ENCODE results near the gene KRTAP10-7. TPM values are rescaled to one million over a fixed set of nuclear protein-coding genes. Genes with fewer than 3 reads are reported as not detected.
"Not testable (repeated sequence)": the region's sequence is repeated elsewhere in the genome, so short reads cannot be mapped to it uniquely, and the experiment has no call there.

The KRTAP10-7 gene
- total RNA-seq, 3 donors from 2014 or later (not counting 1 experiment from before 2014, with no cell fraction given), result not detected

GRCh38 chr21:44590311-44590721, 10.1 kb upstream of the KRTAP10-7 start:
- no peak for TF ChIP-seq CTCF (IDR thresholded peaks at IDR 0.05)
- Mint-ChIP-seq H3K4me3 (no peak overlapping the region), H3K27ac (no peak overlapping the region), H3K4me1 (peaks cover 0 to 5% of the 10 kb centered on the region in 2 donors), H3K27me3 (ENCODE audit: low read depth in 2 of 2) (peaks cover 33 to 50% of the 10 kb centered on the region in 2 donors), H3K36me3 (no peaks in the 10 kb centered on the region), H3K9me3 (no peaks in the 10 kb centered on the region)
- Histone ChIP-seq H3K36me3 (ENCODE audit: control insufficient read depth, insufficient read depth, low read length) (no peaks in the 10 kb centered on the region), H3K4me3 (ENCODE audit: low read length) (no peak overlapping the region), H3K27me3 (ENCODE audit: control insufficient read depth, insufficient read depth, low read length) (no peaks in the 10 kb centered on the region), H3K4me1 (ENCODE audit: control insufficient read depth, insufficient read depth, low read length) (no peaks in the 10 kb centered on the region), H3K27ac (ENCODE audit: low read length) (no peak overlapping the region), H3K9me3 (ENCODE audit: control insufficient read depth, insufficient read depth, low read length) (no peaks in the 10 kb centered on the region)
- intact Hi-C loops (cut with micrococcal nuclease), result no loop called here
- ATAC-seq (peak in 1 of 3 donors; percentile 18), DNase-seq (no peak)
- WGBS (ENCODE audit: insufficient coverage), result 79% methylated on average over 10 of the region's 10 CpGs

- H3K9me3 Mint-ChIP-seq; H3K27me3 ChIP-seq (ENCODE audit: control insufficient read depth, insufficient read depth, low read length); H3K36me3 Mint-ChIP-seq; H3K9me3 ChIP-seq (ENCODE audit: control insufficient read depth, insufficient read depth, low read length); intact Hi-C loops (cut with micrococcal nuclease); DNase-seq; H3K27ac ChIP-seq (ENCODE audit: low read length); H3K4me3 Mint-ChIP-seq; H3K36me3 ChIP-seq (ENCODE audit: control insufficient read depth, insufficient read depth, low read length); H3K4me3 ChIP-seq (ENCODE audit: low read length); H3K4me1 Mint-ChIP-seq; H3K27ac Mint-ChIP-seq; H3K4me1 ChIP-seq (ENCODE audit: control insufficient read depth, insufficient read depth, low read length): not testable (repeated sequence)
- 82% methylated on average over 18 of the region's 19 CpGs for WGBS (ENCODE audit: insufficient coverage)
- H3K27me3 Mint-ChIP-seq (ENCODE audit: low read depth in 2 of 2), result peaks cover 26 to 42% of the 10 kb centered on the region in 2 donors
- ATAC-seq, result peak in 1 of 3 donors; percentile 31
Observed at GRCh38 chr21:44590897-44591800, 9.2 kb upstream of the KRTAP10-7 start.

- H3K36me3 Mint-ChIP-seq; H3K27ac ChIP-seq (ENCODE audit: low read length); H3K9me3 ChIP-seq (ENCODE audit: control insufficient read depth, insufficient read depth, low read length); DNase-seq; ATAC-seq; intact Hi-C loops (cut with micrococcal nuclease); H3K4me3 ChIP-seq (ENCODE audit: low read length); H3K27ac Mint-ChIP-seq; H3K4me3 Mint-ChIP-seq; H3K4me1 Mint-ChIP-seq; H3K36me3 ChIP-seq (ENCODE audit: control insufficient read depth, insufficient read depth, low read length); H3K4me1 ChIP-seq (ENCODE audit: control insufficient read depth, insufficient read depth, low read length); H3K9me3 Mint-ChIP-seq; H3K27me3 ChIP-seq (ENCODE audit: control insufficient read depth, insufficient read depth, low read length): not testable (repeated sequence)
- H3K27me3 Mint-ChIP-seq (ENCODE audit: low read depth in 2 of 2), result peaks cover 19 to 36% of the 10 kb centered on the region in 2 donors
- WGBS (ENCODE audit: insufficient coverage), result no CpG with 5 or more reads among the region's 4 CpGs
Observed at GRCh38 chr21:44591801-44592130, 8.6 kb upstream of the KRTAP10-7 start.

GRCh38 chr21:44592446-44593311, 7.7 kb upstream of the KRTAP10-7 start, which contains the start of gene KRTAP10-6:
KRTAP10-6 (minus strand) TSS chr21:44592505; CDS start chr21:44592484, 21 bp downstream.
- H3K27ac ChIP-seq (ENCODE audit: low read length), result no peak within 1 kb of the TSS
- H3K9me3 ChIP-seq (ENCODE audit: control insufficient read depth, insufficient read depth, low read length), result no peaks in the 10 kb centered on the region
- Mint-ChIP-seq H3K27ac (no peak within 1 kb of the TSS), H3K4me1 (peaks cover 0 to 5% of the 10 kb centered on the region in 2 donors), H3K9me3 (no peaks in the 10 kb centered on the region), H3K27me3 (ENCODE audit: low read depth in 2 of 2) (peaks cover 14 to 27% of the 10 kb centered on the region in 2 donors), H3K4me3 (no peak within 1 kb of the TSS), H3K36me3 (no peaks in the 10 kb centered on the region)
- no peak for TF ChIP-seq CTCF (IDR thresholded peaks at IDR 0.05)
- H3K4me1 ChIP-seq (ENCODE audit: control insufficient read depth, insufficient read depth, low read length), result no peaks in the 10 kb centered on the region
- WGBS (ENCODE audit: insufficient coverage), result 69% methylated on average over 33 of the region's 33 CpGs
- no peak within 1 kb of the TSS for H3K4me3 ChIP-seq (ENCODE audit: low read length)
- no peaks in the 10 kb centered on the region for H3K36me3 ChIP-seq (ENCODE audit: control insufficient read depth, insufficient read depth, low read length)
- DNase-seq (no peak), ATAC-seq (no peak)
- H3K27me3 ChIP-seq (ENCODE audit: control insufficient read depth, insufficient read depth, low read length), result no peaks in the 10 kb centered on the region
- intact Hi-C loops (cut with micrococcal nuclease), result no loop called here

Measured in natural killer cell (primary cell).